GM21381 (cell line): ENCODE results near the gene KCNK1.

Source experiments
- ATAC-seq: cut with Tn5 transposase; IDR thresholded peaks from one replicate; pipeline ENCODE4 v1.9.1; 2021; ENCODE audit warnings: mild to moderate bottlenecking, moderate library complexity; ENCODE audit not compliant: unreplicated experiment

The KCNK1 gene

GRCh38 chr1:233635765-233636502 lies 22.0 kb downstream of the KCNK1 start:
- no peak for ATAC-seq

- ATAC-seq, result no peak
These were observed 22.6 kb downstream of the KCNK1 start for GRCh38 chr1:233636503-233636877.

DNA sequence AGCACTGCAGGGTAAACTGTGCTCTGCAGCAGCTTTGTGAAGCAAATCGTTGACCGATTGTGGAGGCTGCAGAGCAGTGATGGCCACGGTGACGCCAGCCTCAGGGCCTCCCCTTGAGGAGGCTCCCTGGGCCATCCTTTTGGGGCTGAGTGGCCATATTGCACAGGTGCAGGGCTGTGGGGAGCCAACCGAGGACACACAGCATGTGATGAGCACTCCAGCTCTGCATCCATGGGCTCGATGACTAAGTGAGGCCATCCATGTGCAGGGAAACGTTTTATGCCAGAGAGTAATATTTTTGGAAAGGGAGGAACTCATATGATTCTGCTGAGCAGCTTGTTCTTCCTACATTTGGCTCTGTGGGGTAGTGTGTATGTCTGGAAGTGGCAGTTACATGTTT lies 24.6 kb downstream of the KCNK1 start:
- ATAC-seq, result no peak

DNA sequence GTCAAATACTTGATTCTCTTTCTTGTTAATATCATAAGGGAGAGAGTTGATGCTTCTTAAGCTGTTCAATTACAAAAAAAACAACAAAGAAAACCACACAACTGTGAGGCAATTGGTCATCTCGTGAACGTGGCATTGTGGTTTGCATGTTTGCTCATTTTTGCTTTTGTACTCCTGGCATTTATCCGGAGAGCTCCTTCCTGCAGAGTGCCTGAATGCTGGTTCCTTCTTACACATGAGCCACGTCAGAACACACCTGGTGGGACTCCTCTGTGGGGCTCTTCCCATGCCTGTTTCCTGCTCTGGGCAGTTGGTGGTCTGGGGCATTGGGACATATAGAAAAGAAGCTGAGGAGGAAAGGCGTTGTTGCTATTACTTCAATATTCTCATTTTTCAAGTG lies 25.7 kb downstream of the KCNK1 start:
- no peak for ATAC-seq

DNA sequence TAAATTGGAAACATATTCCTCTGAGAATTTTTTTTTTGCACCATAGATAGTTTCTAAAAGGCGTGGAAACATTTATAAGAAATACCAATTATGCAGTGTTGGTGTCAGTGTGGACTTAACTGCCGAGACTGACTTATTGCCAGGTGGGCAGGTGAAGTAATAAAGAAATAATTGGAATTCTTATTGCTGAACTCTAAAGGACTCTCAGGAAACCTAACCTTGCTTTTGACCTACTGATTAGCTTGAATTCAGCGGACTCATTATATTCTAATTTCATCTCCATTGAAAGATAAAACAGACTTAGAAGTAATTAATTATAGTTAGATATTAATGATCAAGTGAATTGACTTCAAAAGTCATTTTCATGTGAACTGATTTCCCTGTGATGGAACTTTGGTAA lies 26.3 kb downstream of the KCNK1 start:
- no peak for ATAC-seq

GRCh38 chr1:233641029-233641428 lies 27.1 kb downstream of the KCNK1 start:
- no peak for ATAC-seq

DNA sequence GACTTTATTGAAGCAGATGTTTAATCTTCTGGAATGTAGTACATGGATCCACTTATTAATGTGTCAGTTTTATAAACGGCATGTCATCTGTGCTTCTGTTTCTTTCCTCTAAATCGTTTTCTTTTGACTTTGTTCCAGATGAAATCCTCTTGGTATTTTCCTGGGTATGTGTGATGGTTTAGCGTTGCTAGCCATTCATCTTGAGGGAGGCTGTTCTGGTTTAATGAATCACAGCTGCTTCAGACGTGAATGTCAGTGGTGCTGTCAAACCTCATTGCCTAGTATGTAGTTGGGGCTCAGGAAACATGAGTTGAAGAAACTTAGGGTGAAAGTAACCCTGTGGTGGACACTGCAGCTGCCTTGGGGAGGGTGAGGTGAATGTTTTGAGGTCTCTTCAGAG lies 33.2 kb downstream of the KCNK1 start:
- ATAC-seq, result no peak

DNA sequence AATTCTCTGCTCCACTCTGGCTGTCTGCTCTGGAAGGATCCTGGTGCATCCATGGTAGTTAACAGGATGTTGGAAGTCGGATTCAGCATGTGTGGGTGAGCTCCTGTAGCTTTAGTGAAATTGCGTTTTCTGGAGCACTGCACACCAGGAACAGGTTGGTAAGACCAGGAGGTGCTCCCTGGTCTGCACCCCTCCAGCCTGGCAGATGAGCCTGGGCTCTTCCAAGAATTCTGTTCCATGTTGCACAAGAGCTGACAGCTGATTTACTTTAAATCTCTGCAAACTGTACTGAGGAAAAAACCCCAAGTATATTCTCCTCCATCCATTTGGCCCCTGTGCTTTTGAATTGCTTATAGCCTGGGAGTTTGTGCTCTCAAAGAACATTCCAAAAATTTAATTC lies 33.7 kb downstream of the KCNK1 start:
- ATAC-seq, result no peak

DNA sequence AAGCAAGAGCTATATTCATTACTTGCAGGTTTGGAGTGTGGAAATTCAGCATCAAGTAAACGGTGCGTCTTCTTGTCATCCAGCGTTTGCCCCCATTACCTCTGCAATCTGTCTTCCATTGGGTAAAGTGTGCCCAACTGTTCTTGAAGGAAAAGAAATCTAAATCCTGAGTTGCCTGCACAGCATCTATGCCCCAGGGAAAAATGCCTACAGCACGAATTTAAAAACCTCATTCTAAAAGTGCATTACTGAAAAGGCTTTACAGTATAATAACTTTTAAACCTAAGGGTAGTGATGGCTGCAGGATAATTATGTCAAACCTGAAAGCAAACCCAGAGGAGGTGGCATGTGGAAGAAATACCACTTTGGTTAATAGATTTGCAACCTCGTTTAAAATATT lies 37.2 kb downstream of the KCNK1 start:
- no peak for ATAC-seq

DNA sequence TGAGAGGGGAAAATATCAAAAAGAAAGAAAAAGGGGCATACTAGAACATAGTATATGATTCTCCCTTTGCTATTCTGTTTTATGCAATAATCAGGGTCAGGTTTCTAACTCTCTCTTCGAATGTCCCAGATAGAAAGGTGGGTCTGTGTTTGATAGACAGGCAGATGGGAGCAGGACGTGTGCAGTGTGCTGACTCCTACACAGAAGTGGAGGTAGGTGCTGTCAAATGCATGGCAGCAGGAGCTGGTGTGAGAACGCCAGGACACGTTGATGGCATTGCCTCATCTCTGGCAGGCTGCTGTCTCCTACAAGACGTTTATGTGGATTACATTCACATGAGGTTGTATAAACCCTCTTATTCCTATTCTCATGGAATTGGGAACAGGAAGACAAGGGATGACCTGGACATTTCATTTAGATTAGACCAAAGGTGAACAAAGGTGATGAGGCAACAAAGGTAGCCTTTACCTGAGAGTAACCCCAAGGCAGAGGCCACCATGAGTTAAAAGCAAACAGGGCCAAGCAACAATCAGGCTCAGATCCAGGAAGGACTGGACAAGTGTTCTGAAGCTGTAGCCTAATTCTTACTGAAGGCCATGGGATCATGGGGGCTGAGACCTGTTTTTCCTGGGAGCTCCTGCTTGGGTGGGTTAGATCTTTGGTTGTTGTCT lies 37.8 kb downstream of the KCNK1 start:
- ATAC-seq, result no peak

GRCh38 chr1:233652526-233652925 lies 38.6 kb downstream of the KCNK1 start:
- no peak for ATAC-seq

DNA sequence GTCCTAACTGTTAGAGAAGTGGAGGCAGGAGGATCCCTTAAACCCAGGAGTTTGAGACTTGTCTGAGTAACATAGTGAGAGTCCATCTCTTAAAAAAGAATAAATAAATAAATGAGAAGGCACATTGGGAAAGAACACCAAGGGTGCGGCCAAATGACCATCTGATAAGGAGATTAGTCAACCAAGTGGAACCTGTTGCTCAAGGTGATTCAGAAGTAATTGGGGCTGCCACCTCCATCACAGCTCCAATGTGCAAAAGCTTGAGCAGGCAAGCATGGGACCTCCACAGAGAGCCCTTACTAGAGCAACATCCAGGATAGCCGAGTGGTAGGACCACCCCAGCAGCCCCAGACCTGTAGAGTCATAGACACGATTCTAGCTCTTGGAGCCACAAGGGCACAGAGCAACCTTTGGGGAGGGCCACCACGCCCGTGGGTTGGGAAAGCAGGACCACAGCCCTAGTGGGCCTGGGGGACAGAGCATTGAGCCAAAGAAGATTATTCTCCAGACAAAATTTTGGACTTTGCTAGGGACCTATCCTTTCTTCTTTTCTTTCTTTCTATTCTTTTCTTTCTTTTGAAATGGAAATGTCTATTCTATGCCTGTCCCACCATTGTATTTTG lies 40.9 kb downstream of the KCNK1 start:
- ATAC-seq, result no peak

- no peak for ATAC-seq
These were observed 41.4 kb downstream of the KCNK1 start for GRCh38 chr1:233655301-233655740.

DNA sequence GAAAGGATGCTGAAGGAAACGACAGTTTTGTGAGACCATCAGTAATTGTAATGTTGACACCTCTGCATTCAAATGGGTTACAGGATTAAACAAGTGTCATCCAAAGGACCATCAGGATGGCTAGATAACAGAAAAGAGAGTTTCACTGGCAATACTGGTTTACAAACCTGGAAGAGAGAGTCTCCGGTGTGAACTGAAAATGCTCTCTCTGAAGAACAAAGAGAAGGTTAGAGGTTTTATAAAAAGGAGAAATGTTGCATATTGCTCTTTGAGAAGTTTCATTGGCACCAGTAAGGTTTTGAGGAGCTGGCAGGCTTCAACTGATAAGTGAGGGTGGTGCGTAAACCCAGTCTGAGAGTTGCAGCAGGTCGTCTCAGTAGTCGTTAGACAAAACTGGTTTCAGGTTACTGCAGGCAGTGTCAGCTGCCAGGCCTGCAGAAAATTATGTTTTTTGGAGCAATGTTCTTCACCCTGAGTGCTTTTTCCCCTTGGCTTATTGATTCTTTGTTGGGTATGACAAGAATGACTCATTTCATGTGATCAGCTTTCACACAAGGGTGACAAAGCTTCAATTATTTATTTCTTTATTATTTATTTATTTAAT lies 42.2 kb downstream of the KCNK1 start:
- no peak for ATAC-seq

GRCh38 chr1:233656687-233657086 lies 42.8 kb downstream of the KCNK1 start:
- no peak for ATAC-seq

DNA sequence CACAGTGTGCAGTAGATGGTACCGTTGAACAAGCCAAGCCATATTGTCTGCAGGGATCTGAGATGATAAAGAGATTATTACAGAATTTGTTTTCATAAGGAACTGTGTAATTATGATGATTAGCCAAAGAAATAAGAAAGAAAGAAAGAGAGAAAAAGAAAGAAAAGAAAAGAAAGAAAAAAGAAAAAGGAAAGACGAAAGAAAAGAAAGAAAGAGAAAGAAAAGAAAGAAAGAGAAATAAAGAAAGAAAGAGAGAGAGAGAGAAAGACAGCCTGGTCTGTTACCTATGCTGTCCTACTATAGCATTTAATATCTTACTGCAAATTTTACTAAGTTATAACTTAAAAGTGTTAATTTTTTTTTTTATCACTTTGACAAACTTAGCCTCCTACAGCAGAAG lies 43.6 kb downstream of the KCNK1 start:
- ATAC-seq, result no peak

DNA sequence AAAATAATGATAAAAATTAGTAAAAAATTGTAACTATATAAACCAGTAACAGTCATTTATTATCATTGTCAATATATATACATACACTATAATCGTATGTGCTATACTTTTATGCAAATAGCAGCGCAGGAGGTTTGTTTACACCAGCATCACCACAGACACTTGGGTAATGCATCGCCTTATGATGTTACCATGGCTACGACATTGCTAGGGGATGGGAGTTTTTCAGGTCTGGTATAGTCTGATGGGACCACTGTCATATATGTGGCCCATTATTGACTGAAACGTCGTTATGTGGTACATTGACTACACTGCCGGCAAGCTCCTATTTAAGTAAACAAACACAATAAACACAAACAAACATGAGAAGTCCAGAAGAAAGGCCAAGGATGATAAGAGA lies 45.6 kb downstream of the KCNK1 start:
- no peak for ATAC-seq

DNA sequence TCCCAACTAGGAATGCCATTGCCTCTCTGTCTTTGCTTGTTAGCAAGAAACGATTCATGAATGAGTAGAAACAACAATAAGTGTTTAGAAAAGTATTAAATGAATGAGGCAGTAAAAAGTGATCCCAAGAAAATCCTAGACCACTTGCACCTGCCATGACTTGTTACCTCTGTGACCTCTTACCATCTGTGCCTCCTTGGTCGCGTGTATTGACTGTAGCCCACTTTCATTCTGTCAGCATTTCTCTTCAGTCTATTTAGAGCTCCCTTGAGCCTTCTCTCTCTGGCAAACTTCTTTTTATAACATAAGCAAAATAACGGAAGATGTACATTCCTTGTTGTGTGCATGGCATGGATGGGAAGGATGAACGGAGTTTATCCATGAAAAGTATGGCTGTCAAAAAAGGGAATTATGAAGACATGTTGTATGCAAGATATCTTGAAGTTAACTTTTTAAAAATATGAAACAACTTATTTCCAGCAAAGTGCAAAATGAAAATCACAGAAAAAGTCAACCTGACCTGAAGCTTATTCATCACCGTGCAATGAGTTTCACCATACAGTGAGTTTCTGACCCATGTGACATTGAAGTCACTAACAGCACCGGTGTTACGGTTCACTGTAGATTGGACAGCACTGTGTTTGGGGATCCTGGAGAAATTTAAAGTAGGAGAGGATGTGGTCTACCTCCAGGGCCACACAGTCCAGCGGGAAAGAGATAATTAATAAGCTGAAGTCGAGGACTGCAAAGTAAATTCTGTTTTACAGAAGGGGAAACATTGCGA lies 47.7 kb downstream of the KCNK1 start:
- ATAC-seq, result no peak

GRCh38 chr1:233662575-233663304 lies 48.8 kb downstream of the KCNK1 start:
- ATAC-seq, result no peak

- no peak for ATAC-seq
These were observed 50.3 kb downstream of the KCNK1 start for GRCh38 chr1:233664253-233664652.
